OCI-LY7 (cell line): ENCODE data around the gene ANKRD13D. TPM values are rescaled to one million over a fixed set of nuclear protein-coding genes. Genes with fewer than 3 reads are reported as not detected.

ENCODE experiments used
- BruUV-seq: library from RNA; stranded (reverse); fragments of 400-500 nt; replicated peaks from 2 replicates; lab custom pipeline; 2021; lab: Mats Ljungman, UMichigan
- CTCF ChIA-PET: fragments of 300-600 bp; sonication (Branson Sonifier 250); formaldehyde crosslinking; loops from one replicate; lab custom pipeline; 2022; ENCODE audit warnings: antibody characterized with exemption; ENCODE audit not compliant: unreplicated experiment; lab: Charles Lee
- POLR2A ChIA-PET: fragments of 300-600 bp; sonication (Branson Sonifier 250); formaldehyde crosslinking; loops from one replicate; lab custom pipeline; 2022; ENCODE audit warnings: antibody characterized with exemption; lab: Charles Lee
- DNase-seq: peaks from one replicate; pipeline ENCODE4 v3.0.0-alpha.2; 2015; ENCODE audit warnings: low spot score
- H2AFZ ChIP-seq: fragments of 200-600 bp; sonication (generic), shearing (Covaris generic); 2 replicates; pipeline ENCODE4 v1.6.1; 2014; ENCODE audit warnings: mild to moderate bottlenecking, antibody characterized with exemption, low read length, moderate library complexity
- H3K27ac ChIP-seq: fragments of 200-600 bp; sonication (generic); 2 replicates; pipeline ENCODE4 v1.5.1; 2014; ENCODE audit warnings: mixed run types, low read depth, mild to moderate bottlenecking, moderate library complexity, low read length, inconsistent platforms; ENCODE audit not compliant: poor library complexity, severe bottlenecking
- H3K36me3 ChIP-seq: fragments of 200-600 bp; sonication (generic); 2 replicates; pipeline ENCODE4 v1.6.1; 2014; ENCODE audit warnings: mild to moderate bottlenecking, antibody characterized with exemption, low read length, moderate library complexity, mixed read lengths; ENCODE audit not compliant: insufficient read depth
- H3K4me1 ChIP-seq: fragments of 200-600 bp; sonication (generic); 2 replicates; pipeline ENCODE4 v1.5.1; 2014; ENCODE audit warnings: mild to moderate bottlenecking, low read length; ENCODE audit not compliant: insufficient read depth, poor library complexity, severe bottlenecking
- H3K4me2 ChIP-seq: fragments of 200-600 bp; sonication (generic); 2 replicates; pipeline ENCODE4 v1.6.1; 2014; ENCODE audit warnings: mild to moderate bottlenecking, low read length
- H3K4me3 ChIP-seq: fragments of 200-600 bp; sonication (generic); 2 replicates; pipeline ENCODE4 v1.5.1; 2014; ENCODE audit warnings: mild to moderate bottlenecking, low read depth, low read length; ENCODE audit not compliant: poor library complexity, severe bottlenecking
- H3K79me2 ChIP-seq: fragments of 200-600 bp; sonication (generic); 2 replicates; pipeline ENCODE4 v1.6.1; 2016; ENCODE audit warnings: low read depth, mild to moderate bottlenecking, low read length, moderate library complexity, mixed read lengths; ENCODE audit not compliant: insufficient read depth
- H3K9me2 ChIP-seq: fragments of 200-600 bp; sonication (generic); 2 replicates; pipeline ENCODE4 v1.6.1; 2016; ENCODE audit warnings: mild to moderate bottlenecking, low read length, mixed read lengths; ENCODE audit not compliant: insufficient read depth
- H3K9me3 ChIP-seq: fragments of 200-600 bp; sonication (generic); 2 replicates; pipeline ENCODE4 v1.6.1; 2014; ENCODE audit warnings: mild to moderate bottlenecking, mixed run types, low read length, mixed read lengths
- H4K20me1 ChIP-seq: fragments of 200-600 bp; sonication (generic); 2 replicates; pipeline ENCODE4 v1.6.1; 2014; ENCODE audit warnings: mild to moderate bottlenecking, antibody characterized with exemption, low read length, moderate library complexity, mixed read lengths; ENCODE audit not compliant: insufficient read depth
- EZH2phosphoT487 ChIP-seq: fragments of 200-600 bp; sonication (generic); IDR thresholded peaks from 2 replicates; pipeline ENCODE4 v1.6.1; 2018; ENCODE audit warnings: low read depth, borderline replicate concordance, mild to moderate bottlenecking, mixed run types, antibody characterized with exemption, low read length, moderate library complexity, mixed read lengths
- intact Hi-C: fragments of 100-400 bp; cut with micrococcal nuclease; formaldehyde crosslinking; loops from one replicate; pipeline ENCODE4 v1.10.0; 2022; ENCODE audit not compliant: unreplicated experiment
- total RNA-seq, 2 experiments: library from RNA; depleted of rRNA in 1 of 2; stranded (reverse); fragments of >200 nt in 1 of 2; shearing (Covaris generic) in 1 of 2; gene quantifications; 2 replicates each; pipeline ENCODE4 v1.2.3, GENCODE V29; 2014 to 2022
- TF ChIP-seq, protein P1 (sequence below): fragments of 200-600 bp; sonication (generic); conservative IDR thresholded peaks from 2 replicates; pipeline ENCODE4 v1.5.1; 2014; ENCODE audit warnings: mild to moderate bottlenecking, antibody characterized with exemption, low read length, moderate library complexity, mixed read lengths

ANKRD13D gene
- total RNA-seq, 2 experiments from 2014 or later = 119 to 136 TPM

DNA sequence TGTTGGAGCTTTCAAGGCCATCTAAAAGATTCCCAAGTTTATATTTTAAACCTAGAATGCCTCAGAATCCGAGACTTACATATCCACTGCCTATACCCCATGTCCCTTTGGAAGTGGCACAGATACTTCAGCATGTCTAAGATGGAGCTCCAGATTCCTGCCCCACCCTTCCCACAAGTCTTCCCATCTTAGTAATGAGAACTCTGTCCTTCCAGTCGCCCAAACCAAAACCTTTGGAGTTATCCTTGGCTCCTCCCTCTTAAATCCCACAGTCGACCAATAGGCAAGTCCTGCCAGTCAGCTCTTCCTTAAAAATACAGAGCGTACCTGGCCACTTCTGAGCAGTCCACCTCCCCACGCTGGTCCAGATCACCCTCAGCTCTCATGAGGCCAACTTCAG is 59.9 kb downstream of the ANKRD13D start:
- no peak overlapping the region for H3K4me2 ChIP-seq
- no TSS peak for BruUV-seq
- H4K20me1 ChIP-seq = no peaks in the 10 kb centered on the region
- TF ChIP-seq, protein P1, sequence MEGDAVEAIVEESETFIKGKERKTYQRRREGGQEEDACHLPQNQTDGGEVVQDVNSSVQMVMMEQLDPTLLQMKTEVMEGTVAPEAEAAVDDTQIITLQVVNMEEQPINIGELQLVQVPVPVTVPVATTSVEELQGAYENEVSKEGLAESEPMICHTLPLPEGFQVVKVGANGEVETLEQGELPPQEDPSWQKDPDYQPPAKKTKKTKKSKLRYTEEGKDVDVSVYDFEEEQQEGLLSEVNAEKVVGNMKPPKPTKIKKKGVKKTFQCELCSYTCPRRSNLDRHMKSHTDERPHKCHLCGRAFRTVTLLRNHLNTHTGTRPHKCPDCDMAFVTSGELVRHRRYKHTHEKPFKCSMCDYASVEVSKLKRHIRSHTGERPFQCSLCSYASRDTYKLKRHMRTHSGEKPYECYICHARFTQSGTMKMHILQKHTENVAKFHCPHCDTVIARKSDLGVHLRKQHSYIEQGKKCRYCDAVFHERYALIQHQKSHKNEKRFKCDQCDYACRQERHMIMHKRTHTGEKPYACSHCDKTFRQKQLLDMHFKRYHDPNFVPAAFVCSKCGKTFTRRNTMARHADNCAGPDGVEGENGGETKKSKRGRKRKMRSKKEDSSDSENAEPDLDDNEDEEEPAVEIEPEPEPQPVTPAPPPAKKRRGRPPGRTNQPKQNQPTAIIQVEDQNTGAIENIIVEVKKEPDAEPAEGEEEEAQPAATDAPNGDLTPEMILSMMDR = no peak
- TF ChIP-seq EZH2phosphoT487 = no peak
- peaks cover 4% of the 10 kb centered on the region; the same call in 1 of the 2 replicates for H3K79me2 ChIP-seq
- no peaks in the 10 kb centered on the region for H3K9me2 ChIP-seq
- no peak overlapping the region for H3K4me3 ChIP-seq
- peaks cover 9% of the 10 kb centered on the region; the same call in 1 of the 2 replicates for H3K36me3 ChIP-seq
- no peak overlapping the region for H2AFZ ChIP-seq
- POLR2A ChIA-PET = interaction anchor here (0.8 to 9.3 kb wide), 2 partner anchors 30 to 32 kb away, joined by 5 to 106 read pairs; no protein-coding TSS in a partner anchor
- no peak overlapping the region for H3K27ac ChIP-seq
- no peaks in the 10 kb centered on the region for H3K9me3 ChIP-seq
- intact Hi-C loops = no loop called here
- DNase-seq = no peak
- H3K4me1 ChIP-seq = peaks cover 65% of the 10 kb centered on the region
- CTCF ChIA-PET = interaction anchor here (0.9 to 1.2 kb wide), 2 partner anchors 32 to 55 kb away, joined by 3 to 7 read pairs; partner anchors contain the start of gene TBC1D10C

DNA sequence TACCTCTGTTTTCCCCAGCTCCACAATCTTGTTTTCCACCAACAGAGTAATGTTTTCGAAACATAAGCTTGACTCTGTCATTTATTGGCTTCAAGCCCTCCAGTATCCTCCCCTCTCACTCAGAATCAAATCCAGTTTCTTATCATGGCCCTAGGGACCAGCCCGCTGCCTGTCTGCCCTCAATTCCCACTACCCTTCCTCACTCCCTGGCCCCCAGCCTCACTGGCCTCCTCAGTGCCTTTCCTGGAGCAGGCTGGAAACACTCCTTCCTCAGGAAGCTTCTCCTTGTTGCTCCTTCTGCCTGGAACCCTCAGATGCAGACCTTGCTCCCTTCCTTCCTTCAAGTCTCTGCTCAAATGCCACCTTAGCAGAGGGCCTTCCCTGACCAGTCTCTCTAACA is 60.4 kb downstream of the ANKRD13D start:
- Histone ChIP-seq H3K9me3 (no peaks in the 10 kb centered on the region), H3K4me2 (peak overlapping the region; percentile 40), H3K4me3 (no peak overlapping the region), H2AFZ (no peak overlapping the region), H3K9me2 (no peaks in the 10 kb centered on the region), H4K20me1 (no peaks in the 10 kb centered on the region), H3K36me3 (peaks cover 9% of the 10 kb centered on the region; the same call in 1 of the 2 replicates), H3K27ac (no peak overlapping the region), H3K4me1 (peaks cover 65% of the 10 kb centered on the region), H3K79me2 (peaks cover 4% of the 10 kb centered on the region; the same call in 1 of the 2 replicates)
- ChIA-PET POLR2A (interaction anchor here (0.8 to 9.3 kb wide), 2 partner anchors 30 to 32 kb away, joined by 5 to 106 read pairs; no protein-coding TSS in a partner anchor), CTCF (interaction anchor here (0.9 to 1.2 kb wide), 2 partner anchors 32 to 55 kb away, joined by 3 to 7 read pairs; partner anchors contain the start of gene TBC1D10C)
- intact Hi-C loops = no loop called here
- TF ChIP-seq EZH2phosphoT487 = no peak
- TF ChIP-seq, protein P1 = no peak
- DNase-seq = no peak
- BruUV-seq = no TSS peak
